ENCODE data around the gene PRR7. TPM values are rescaled to one million over a fixed set of nuclear protein-coding genes. Genes with fewer than 3 reads are reported as not detected.

The PRR7 gene
- total and polyA plus RNA-seq, 2 donors: 1.6 to 3.6 TPM

- no peak for DNase-seq (ENCODE audit: low read depth in 6 of 9, low spot score in 9 of 9)
- H3K4me1 ChIP-seq (ENCODE audit: control insufficient read depth in 2 of 2, insufficient read depth in 2 of 2, low read length in 2 of 2): peaks cover 8 to 22% of the 10 kb centered on the region in 2 donors
- 95% methylated on average over 26 of the region's 26 CpGs for WGBS
- H3K4me3 ChIP-seq (ENCODE audit: low read length in 2 of 2): no peak overlapping the region
- H3K36me3 ChIP-seq (ENCODE audit: control insufficient read depth in 2 of 2, insufficient read depth in 2 of 2, low read length in 1 of 2): peaks cover 62 to 72% of the 10 kb centered on the region in 2 donors
- no peaks in the 10 kb centered on the region for H3K9me3 ChIP-seq (ENCODE audit: control insufficient read depth in 2 of 2, insufficient read depth in 1 of 2, low read length in 1 of 2)
- no peak overlapping the region for H3K27ac ChIP-seq (ENCODE audit: low read depth in 1 of 2, low read length in 1 of 2)
- peaks cover 0 to 2% of the 10 kb centered on the region in 2 donors for H3K27me3 ChIP-seq (ENCODE audit: control insufficient read depth in 2 of 2, insufficient read depth in 1 of 2, low read length in 1 of 2)
These were observed 5.4 kb upstream of the PRR7 start for GRCh38 chr5:177440990-177441780.

GRCh38 chr5:177442066-177442826 is 4.4 kb upstream of the PRR7 start:
- H3K27ac ChIP-seq (ENCODE audit: low read depth in 1 of 2, low read length in 1 of 2): no peak overlapping the region
- H3K36me3 ChIP-seq (ENCODE audit: control insufficient read depth in 2 of 2, insufficient read depth in 2 of 2, low read length in 1 of 2): peaks cover 55 to 63% of the 10 kb centered on the region in 2 donors
- H3K4me3 ChIP-seq (ENCODE audit: low read length in 2 of 2): no peak overlapping the region
- peak in 1 of 9 donors; percentile 0 for DNase-seq (ENCODE audit: low read depth in 6 of 9, low spot score in 9 of 9)
- 97% methylated on average over 20 of the region's 20 CpGs for WGBS
- H3K27me3 ChIP-seq (ENCODE audit: control insufficient read depth in 2 of 2, insufficient read depth in 1 of 2, low read length in 1 of 2): peaks cover 0 to 6% of the 10 kb centered on the region in 2 donors
- no peaks in the 10 kb centered on the region for H3K9me3 ChIP-seq (ENCODE audit: control insufficient read depth in 2 of 2, insufficient read depth in 1 of 2, low read length in 1 of 2)
- peaks cover 8 to 25% of the 10 kb centered on the region in 2 donors for H3K4me1 ChIP-seq (ENCODE audit: control insufficient read depth in 2 of 2, insufficient read depth in 2 of 2, low read length in 2 of 2)

GRCh38 chr5:177443144-177443983 is 3.2 kb upstream of the PRR7 start:
- peaks cover 15 to 36% of the 10 kb centered on the region in 2 donors for H3K4me1 ChIP-seq (ENCODE audit: control insufficient read depth in 2 of 2, insufficient read depth in 2 of 2, low read length in 2 of 2)
- H3K4me3 ChIP-seq (ENCODE audit: low read length in 2 of 2): no peak overlapping the region
- H3K27me3 ChIP-seq (ENCODE audit: control insufficient read depth in 2 of 2, insufficient read depth in 1 of 2, low read length in 1 of 2): peaks cover 9 to 17% of the 10 kb centered on the region in 2 donors
- 97% methylated on average over 15 of the region's 15 CpGs for WGBS
- H3K27ac ChIP-seq (ENCODE audit: low read depth in 1 of 2, low read length in 1 of 2): peak overlapping the region; percentile 31 to 49
- peaks cover 44 to 53% of the 10 kb centered on the region in 2 donors for H3K36me3 ChIP-seq (ENCODE audit: control insufficient read depth in 2 of 2, insufficient read depth in 2 of 2, low read length in 1 of 2)
- H3K9me3 ChIP-seq (ENCODE audit: control insufficient read depth in 2 of 2, insufficient read depth in 1 of 2, low read length in 1 of 2): no peaks in the 10 kb centered on the region
- DNase-seq (ENCODE audit: low read depth in 6 of 9, low spot score in 9 of 9): no peak

- no peak overlapping the region for H3K4me3 ChIP-seq (ENCODE audit: low read length in 2 of 2)
- peaks cover 18 to 27% of the 10 kb centered on the region in 2 donors for H3K27me3 ChIP-seq (ENCODE audit: control insufficient read depth in 2 of 2, insufficient read depth in 1 of 2, low read length in 1 of 2)
- H3K36me3 ChIP-seq (ENCODE audit: control insufficient read depth in 2 of 2, insufficient read depth in 2 of 2, low read length in 1 of 2): peaks cover 39 to 44% of the 10 kb centered on the region in 2 donors
- H3K4me1 ChIP-seq (ENCODE audit: control insufficient read depth in 2 of 2, insufficient read depth in 2 of 2, low read length in 2 of 2): peaks cover 15 to 40% of the 10 kb centered on the region in 2 donors
- WGBS: 90% methylated on average over 7 of the region's 7 CpGs
- peak in 1 of 9 donors; percentile 36 for DNase-seq (ENCODE audit: low read depth in 6 of 9, low spot score in 9 of 9)
- peak overlapping the region in 1 of 2 donors; percentile 80 for H3K27ac ChIP-seq (ENCODE audit: low read depth in 1 of 2, low read length in 1 of 2)
- no peaks in the 10 kb centered on the region for H3K9me3 ChIP-seq (ENCODE audit: control insufficient read depth in 2 of 2, insufficient read depth in 1 of 2, low read length in 1 of 2)
These were observed 2.2 kb upstream of the PRR7 start for GRCh38 chr5:177444106-177445051.

- WGBS: 57% methylated on average over 10 of the region's 10 CpGs
- Histone ChIP-seq H3K27ac (ENCODE audit: low read depth in 1 of 2, low read length in 1 of 2) (peak overlapping the region; percentile 37 to 80), H3K4me1 (ENCODE audit: control insufficient read depth in 2 of 2, insufficient read depth in 2 of 2, low read length in 2 of 2) (peaks cover 15 to 40% of the 10 kb centered on the region in 2 donors), H3K9me3 (ENCODE audit: control insufficient read depth in 2 of 2, insufficient read depth in 1 of 2, low read length in 1 of 2) (no peaks in the 10 kb centered on the region), H3K4me3 (ENCODE audit: low read length in 2 of 2) (no peak overlapping the region), H3K27me3 (ENCODE audit: control insufficient read depth in 2 of 2, insufficient read depth in 1 of 2, low read length in 1 of 2) (peaks cover 19 to 35% of the 10 kb centered on the region in 2 donors), H3K36me3 (ENCODE audit: control insufficient read depth in 2 of 2, insufficient read depth in 2 of 2, low read length in 1 of 2) (peaks cover 33 to 35% of the 10 kb centered on the region in 2 donors)
- peak in 1 of 9 donors; percentile 66 for DNase-seq (ENCODE audit: low read depth in 6 of 9, low spot score in 9 of 9)
These were observed 1.3 kb upstream of the PRR7 start for GRCh38 chr5:177445052-177445916.

GRCh38 chr5:177445917-177446199 is 756 bp upstream of the PRR7 start:
- no peak for DNase-seq (ENCODE audit: low read depth in 6 of 9, low spot score in 9 of 9)
- Histone ChIP-seq H3K4me3 (ENCODE audit: low read length in 2 of 2) (peak overlapping the region in 1 of 2 donors; percentile 48), H3K27ac (ENCODE audit: low read depth in 1 of 2, low read length in 1 of 2) (peak overlapping the region in 1 of 2 donors; percentile 80), H3K4me1 (ENCODE audit: control insufficient read depth in 2 of 2, insufficient read depth in 2 of 2, low read length in 2 of 2) (peaks cover 15 to 40% of the 10 kb centered on the region in 2 donors), H3K27me3 (ENCODE audit: control insufficient read depth in 2 of 2, insufficient read depth in 1 of 2, low read length in 1 of 2) (peaks cover 19 to 37% of the 10 kb centered on the region in 2 donors), H3K36me3 (ENCODE audit: control insufficient read depth in 2 of 2, insufficient read depth in 2 of 2, low read length in 1 of 2) (peaks cover 28 to 29% of the 10 kb centered on the region in 2 donors), H3K9me3 (ENCODE audit: control insufficient read depth in 2 of 2, insufficient read depth in 1 of 2, low read length in 1 of 2) (no peaks in the 10 kb centered on the region)
- WGBS: 12% methylated on average over 8 of the region's 8 CpGs

GRCh38 chr5:177447066-177447610 is 524 bp downstream of the PRR7 start:
- H3K27ac ChIP-seq (ENCODE audit: low read depth in 1 of 2, low read length in 1 of 2): peak overlapping the region in 1 of 2 donors; percentile 68
- H3K4me3 ChIP-seq (ENCODE audit: low read length in 2 of 2): peak overlapping the region in 1 of 2 donors; percentile 71
- H3K9me3 ChIP-seq (ENCODE audit: control insufficient read depth in 2 of 2, insufficient read depth in 1 of 2, low read length in 1 of 2): no peaks in the 10 kb centered on the region
- peaks cover 19 to 43% of the 10 kb centered on the region in 2 donors for H3K27me3 ChIP-seq (ENCODE audit: control insufficient read depth in 2 of 2, insufficient read depth in 1 of 2, low read length in 1 of 2)
- H3K4me1 ChIP-seq (ENCODE audit: control insufficient read depth in 2 of 2, insufficient read depth in 2 of 2, low read length in 2 of 2): peaks cover 15 to 40% of the 10 kb centered on the region in 2 donors
- DNase-seq (ENCODE audit: low read depth in 6 of 9, low spot score in 9 of 9): peak in 6 of 9 donors; percentile 72 to 91 (median 82)
- H3K36me3 ChIP-seq (ENCODE audit: control insufficient read depth in 2 of 2, insufficient read depth in 2 of 2, low read length in 1 of 2): peaks cover 15 to 17% of the 10 kb centered on the region in 2 donors
- WGBS: under 1% methylated on average over 49 of the region's 52 CpGs
